ENCODE measurements around the gene ITPRID1. TPM values are rescaled to one million over a fixed set of nuclear protein-coding genes. Genes with fewer than 3 reads are reported as not detected.

Gene ITPRID1
- polyA plus RNA-seq, 3 donors: not detected

DNA sequence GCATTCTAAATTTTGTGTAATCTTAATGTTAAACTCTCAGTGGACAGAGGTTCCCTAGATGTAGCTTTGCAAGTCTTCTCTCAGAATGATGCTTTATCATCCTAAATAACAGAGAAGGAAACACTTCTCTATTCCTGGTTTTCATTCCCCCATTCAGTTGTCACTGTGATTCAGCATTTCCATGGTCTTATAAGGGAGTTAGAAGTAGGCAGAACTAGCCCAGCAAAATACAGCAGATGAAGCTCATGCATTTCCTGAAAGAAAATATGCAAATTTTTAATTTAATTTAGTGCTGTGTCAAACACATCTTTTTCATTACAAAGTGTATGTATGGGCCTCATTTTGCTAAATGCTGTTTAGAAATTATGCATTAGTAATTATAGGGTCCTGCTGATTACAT is 70.1 kb downstream of the ITPRID1 start:
- peaks cover 0 to 2% (median 0%) of the 10 kb centered on the region in 3 donors for H3K27me3 Mint-ChIP-seq (ENCODE audit: low read depth in 3 of 3)
- no peak overlapping the region for H3K4me3 Mint-ChIP-seq
- no peak overlapping the region for H2AFZ ChIP-seq (ENCODE audit: insufficient read depth, low read depth, low read length, poor library complexity, severe bottlenecking)
- no peaks in the 10 kb centered on the region for H3K36me3 ChIP-seq (replicated peaks in 1 of 2; ENCODE audit: control insufficient read depth in 1 of 2, insufficient read depth in 2 of 2, low read length in 2 of 2)
- no peaks in the 10 kb centered on the region for H3K4me1 ChIP-seq (ENCODE audit: control insufficient read depth in 1 of 2, insufficient read depth in 2 of 2, low read length in 2 of 2)
- H3K9me3 Mint-ChIP-seq: peaks cover 0 to 6% (median 3%) of the 10 kb centered on the region in 7 donors
- no peaks in the 10 kb centered on the region for H3K4me1 Mint-ChIP-seq
- no peaks in the 10 kb centered on the region for H3K36me3 Mint-ChIP-seq
- H3K27ac Mint-ChIP-seq: no peak overlapping the region
- no peaks in the 10 kb centered on the region for H3K9me3 ChIP-seq (replicated peaks in 1 of 2; ENCODE audit: control insufficient read depth in 1 of 2, insufficient read depth in 1 of 2, low read length in 2 of 2)
- H3K27me3 ChIP-seq (ENCODE audit: control insufficient read depth in 2 of 2, insufficient read depth in 2 of 2, low read length in 2 of 2): no peaks in the 10 kb centered on the region
- H3K9ac ChIP-seq (ENCODE audit: insufficient read depth, low read length, poor library complexity, severe bottlenecking): no peak overlapping the region
- H3K27ac ChIP-seq (ENCODE audit: low read depth in 1 of 2, low read length in 2 of 2): no peak overlapping the region
- intact Hi-C loops (cut with micrococcal nuclease): no loop called here
- TF ChIP-seq CTCF (IDR thresholded peaks at IDR 0.05): no peak
- no peak overlapping the region for H3K4me2 ChIP-seq (replicated peaks; ENCODE audit: extremely low read depth, low read length, poor library complexity, severe bottlenecking)
- no peaks in the 10 kb centered on the region for H3K79me2 ChIP-seq (ENCODE audit: insufficient read depth, low read length)
- no peak overlapping the region for H3K4me3 ChIP-seq (replicated peaks in 1 of 3; ENCODE audit: low read depth in 2 of 3, low read length in 3 of 3)
- DNase-seq: no peak
- no peaks in the 10 kb centered on the region for H4K20me1 ChIP-seq (ENCODE audit: insufficient read depth, low read length)

- no peak overlapping the region for H3K27ac Mint-ChIP-seq
- Histone ChIP-seq H3K79me2 (ENCODE audit: insufficient read depth, low read length) (no peaks in the 10 kb centered on the region), H3K4me1 (ENCODE audit: control insufficient read depth in 1 of 2, insufficient read depth in 2 of 2, low read length in 2 of 2) (no peaks in the 10 kb centered on the region), H4K20me1 (ENCODE audit: insufficient read depth, low read length) (no peaks in the 10 kb centered on the region), H3K4me2 (replicated peaks; ENCODE audit: extremely low read depth, low read length, poor library complexity, severe bottlenecking) (no peak overlapping the region), H2AFZ (ENCODE audit: insufficient read depth, low read depth, low read length, poor library complexity, severe bottlenecking) (no peak overlapping the region), H3K4me3 (replicated peaks in 1 of 3; ENCODE audit: low read depth in 2 of 3, low read length in 3 of 3) (no peak overlapping the region), H3K27ac (ENCODE audit: low read depth in 1 of 2, low read length in 2 of 2) (no peak overlapping the region), H3K27me3 (ENCODE audit: control insufficient read depth in 2 of 2, insufficient read depth in 2 of 2, low read length in 2 of 2) (no peaks in the 10 kb centered on the region), H3K9me3 (replicated peaks in 1 of 2; ENCODE audit: control insufficient read depth in 1 of 2, insufficient read depth in 1 of 2, low read length in 2 of 2) (no peaks in the 10 kb centered on the region), H3K36me3 (replicated peaks in 1 of 2; ENCODE audit: control insufficient read depth in 1 of 2, insufficient read depth in 2 of 2, low read length in 2 of 2) (no peaks in the 10 kb centered on the region), H3K9ac (ENCODE audit: insufficient read depth, low read length, poor library complexity, severe bottlenecking) (no peak overlapping the region)
- TF ChIP-seq CTCF (IDR thresholded peaks at IDR 0.05): no peak
- H3K27me3 Mint-ChIP-seq (ENCODE audit: low read depth in 3 of 3): peaks cover 0 to 6% (median 5%) of the 10 kb centered on the region in 3 donors
- H3K4me3 Mint-ChIP-seq: no peak overlapping the region
- no peak for DNase-seq
- intact Hi-C loops (cut with micrococcal nuclease): no loop called here
- no peaks in the 10 kb centered on the region for H3K36me3 Mint-ChIP-seq
- H3K9me3 Mint-ChIP-seq: peaks cover 0 to 11% (median 9%) of the 10 kb centered on the region in 7 donors
- no peaks in the 10 kb centered on the region for H3K4me1 Mint-ChIP-seq
These were observed 81.5 kb downstream of the ITPRID1 start for GRCh38 chr7:31595390-31595789.
